ENCODE data around the gene MACO1. TPM values are rescaled to one million over a fixed set of nuclear protein-coding genes. Genes with fewer than 3 reads are reported as not detected.
"Not testable (repeated sequence)": the region's sequence is repeated elsewhere in the genome, so short reads cannot be mapped to it uniquely, and the experiment has no call there.

The MACO1 gene
- polyA plus RNA-seq, 1 donor: 18.1 TPM

GRCh38 chr1:25423206-25423605 is 7.5 kb upstream of the MACO1 start:
- DNase-seq (ENCODE audit: low read depth): not testable (repeated sequence)

GRCh38 chr1:25425098-25426085 is 5.3 kb upstream of the MACO1 start:
- DNase-seq (ENCODE audit: low read depth): no peak

GRCh38 chr1:25427696-25428095 is 3.0 kb upstream of the MACO1 start:
- DNase-seq (ENCODE audit: low read depth): no peak

GRCh38 chr1:25428475-25429166 is 2.1 kb upstream of the MACO1 start:
- no peak for DNase-seq (ENCODE audit: low read depth)

- DNase-seq (ENCODE audit: low read depth): no peak
These were observed 527 bp downstream of the MACO1 start for GRCh38 chr1:25430967-25431881.

- no peak for DNase-seq (ENCODE audit: low read depth)
These were observed 1.4 kb downstream of the MACO1 start for GRCh38 chr1:25431955-25432719.

- DNase-seq (ENCODE audit: low read depth): no peak
These were observed 2.2 kb downstream of the MACO1 start for GRCh38 chr1:25432749-25433388.

GRCh38 chr1:25433389-25434186 is 2.9 kb downstream of the MACO1 start:
- DNase-seq (ENCODE audit: low read depth): no peak

- no peak for DNase-seq (ENCODE audit: low read depth)
These were observed 4.9 kb downstream of the MACO1 start for GRCh38 chr1:25435397-25436108.

- DNase-seq (ENCODE audit: low read depth): no peak
These were observed 7.0 kb downstream of the MACO1 start for GRCh38 chr1:25437672-25438071.

- no peak for DNase-seq (ENCODE audit: low read depth)
These were observed 8.6 kb downstream of the MACO1 start for GRCh38 chr1:25439287-25439686.

- no peak for DNase-seq (ENCODE audit: low read depth)
These were observed 11.5 kb downstream of the MACO1 start for GRCh38 chr1:25442178-25442577.

- DNase-seq (ENCODE audit: low read depth): no peak
These were observed 12.5 kb downstream of the MACO1 start for GRCh38 chr1:25443030-25443699.

- not testable (repeated sequence) for DNase-seq (ENCODE audit: low read depth)
These were observed 13.9 kb downstream of the MACO1 start for GRCh38 chr1:25444604-25445003.

GRCh38 chr1:25445993-25446538 is 15.4 kb downstream of the MACO1 start:
- no peak for DNase-seq (ENCODE audit: low read depth)

- DNase-seq (ENCODE audit: low read depth): no peak
These were observed 16.9 kb downstream of the MACO1 start for GRCh38 chr1:25447547-25447946.

- DNase-seq (ENCODE audit: low read depth): no peak
These were observed 20.2 kb downstream of the MACO1 start for GRCh38 chr1:25450891-25451290.

GRCh38 chr1:25451908-25452307 is 21.2 kb downstream of the MACO1 start:
- no peak for DNase-seq (ENCODE audit: low read depth)

Measured in forelimb muscle (tissue), 1 donor.